GM18520 (cell line): ENCODE results near the gene SIX4.

Experiments
- ATAC-seq: cut with Tn5 transposase; IDR thresholded peaks from one replicate; pipeline ENCODE4 v1.9.1; 2021; ENCODE audit not compliant: unreplicated experiment

The SIX4 gene

GRCh38 chr14:60722357-60723115 lies 1.6 kb downstream of the SIX4 start:
- ATAC-seq: no peak

GRCh38 chr14:60722107-60722356 lies 2.1 kb downstream of the SIX4 start:
- ATAC-seq: no peak

GRCh38 chr14:60721326-60722106 lies 2.6 kb downstream of the SIX4 start:
- no peak for ATAC-seq

GRCh38 chr14:60720962-60721325 lies 3.2 kb downstream of the SIX4 start:
- ATAC-seq: no peak

- ATAC-seq: no peak
Measured at GRCh38 chr14:60720391-60720790, 3.8 kb downstream of the SIX4 start.

- no peak for ATAC-seq
Measured at GRCh38 chr14:60713513-60713912, 10.6 kb downstream of the SIX4 start.

GRCh38 chr14:60710494-60710893 lies 13.7 kb downstream of the SIX4 start:
- ATAC-seq: no peak

GRCh38 chr14:60707858-60708257 lies 16.3 kb downstream of the SIX4 start:
- no peak for ATAC-seq

GRCh38 chr14:60705100-60705499 lies 19.1 kb downstream of the SIX4 start:
- no peak for ATAC-seq

- ATAC-seq: no peak
Measured at GRCh38 chr14:60700598-60700997, 23.6 kb downstream of the SIX4 start.

- ATAC-seq: no peak
Measured at GRCh38 chr14:60695327-60695726, 28.8 kb downstream of the SIX4 start.

GRCh38 chr14:60691383-60692113 lies 32.6 kb downstream of the SIX4 start:
- no peak for ATAC-seq

- ATAC-seq: no peak
Measured at GRCh38 chr14:60686865-60687264, 37.3 kb downstream of the SIX4 start.

GRCh38 chr14:60684203-60684602 lies 39.9 kb downstream of the SIX4 start:
- no peak for ATAC-seq

GRCh38 chr14:60681271-60681670 lies 42.9 kb downstream of the SIX4 start:
- no peak for ATAC-seq

- no peak for ATAC-seq
Measured at GRCh38 chr14:60680511-60680910, 43.6 kb downstream of the SIX4 start.

GRCh38 chr14:60679566-60680258 lies 44.4 kb downstream of the SIX4 start:
- no peak for ATAC-seq

- no peak for ATAC-seq
Measured at GRCh38 chr14:60677701-60678100, 46.5 kb downstream of the SIX4 start.

- no peak for ATAC-seq
Measured at GRCh38 chr14:60670989-60671388, 53.2 kb downstream of the SIX4 start.

GRCh38 chr14:60668431-60669112 lies 55.6 kb downstream of the SIX4 start:
- ATAC-seq: no peak

GRCh38 chr14:60665177-60665550 lies 59.0 kb downstream of the SIX4 start:
- ATAC-seq: no peak
